Measurements from ENCODE around the gene TEX30. TPM values are rescaled to one million over a fixed set of nuclear protein-coding genes. Genes with fewer than 3 reads are reported as not detected.

The TEX30 gene
- total RNA-seq, 4 donors from 2014 or later: 11.2 to 20.5 (median 14.7) TPM

DNA sequence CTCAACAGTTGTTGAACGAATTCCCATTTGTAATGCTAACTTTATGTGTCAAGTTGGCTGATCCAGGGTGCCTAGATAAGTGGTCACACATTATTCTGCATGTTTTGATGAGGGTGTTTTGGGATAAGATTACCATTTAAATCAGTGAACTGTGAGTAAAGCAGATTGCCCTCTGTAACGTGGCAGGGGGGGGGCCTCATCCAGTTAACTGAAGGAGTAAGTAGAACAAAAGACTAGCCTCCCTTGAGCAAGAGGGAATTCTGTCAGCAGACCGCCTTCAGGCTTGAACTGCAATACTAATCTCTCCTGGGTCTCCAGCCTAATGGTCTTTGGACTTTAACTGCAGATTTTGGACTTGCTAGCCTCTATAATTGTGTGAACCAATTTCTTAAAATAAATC lies 4.2 kb upstream of the TEX30 start:
- DNase-seq: no peak
- H3K27ac ChIP-seq: no peak overlapping the region
- no peaks in the 10 kb centered on the region for H3K27me3 ChIP-seq
- H3K4me3 ChIP-seq: no peak overlapping the region
- intact Hi-C loops (cut with DNase I; ENCODE audit: low total_unique reads): no loop called here
- H3K4me1 ChIP-seq: peaks cover 0 to 1% of the 10 kb centered on the region in 2 donors
- H3K36me3 ChIP-seq: no peaks in the 10 kb centered on the region
- no peaks in the 10 kb centered on the region for H3K9me3 ChIP-seq
- TF ChIP-seq POLR2A (IDR thresholded peaks at IDR 0.05): no peak
- TF ChIP-seq, protein P1, sequence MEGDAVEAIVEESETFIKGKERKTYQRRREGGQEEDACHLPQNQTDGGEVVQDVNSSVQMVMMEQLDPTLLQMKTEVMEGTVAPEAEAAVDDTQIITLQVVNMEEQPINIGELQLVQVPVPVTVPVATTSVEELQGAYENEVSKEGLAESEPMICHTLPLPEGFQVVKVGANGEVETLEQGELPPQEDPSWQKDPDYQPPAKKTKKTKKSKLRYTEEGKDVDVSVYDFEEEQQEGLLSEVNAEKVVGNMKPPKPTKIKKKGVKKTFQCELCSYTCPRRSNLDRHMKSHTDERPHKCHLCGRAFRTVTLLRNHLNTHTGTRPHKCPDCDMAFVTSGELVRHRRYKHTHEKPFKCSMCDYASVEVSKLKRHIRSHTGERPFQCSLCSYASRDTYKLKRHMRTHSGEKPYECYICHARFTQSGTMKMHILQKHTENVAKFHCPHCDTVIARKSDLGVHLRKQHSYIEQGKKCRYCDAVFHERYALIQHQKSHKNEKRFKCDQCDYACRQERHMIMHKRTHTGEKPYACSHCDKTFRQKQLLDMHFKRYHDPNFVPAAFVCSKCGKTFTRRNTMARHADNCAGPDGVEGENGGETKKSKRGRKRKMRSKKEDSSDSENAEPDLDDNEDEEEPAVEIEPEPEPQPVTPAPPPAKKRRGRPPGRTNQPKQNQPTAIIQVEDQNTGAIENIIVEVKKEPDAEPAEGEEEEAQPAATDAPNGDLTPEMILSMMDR (IDR thresholded peaks at IDR 0.05): no peak

DNA sequence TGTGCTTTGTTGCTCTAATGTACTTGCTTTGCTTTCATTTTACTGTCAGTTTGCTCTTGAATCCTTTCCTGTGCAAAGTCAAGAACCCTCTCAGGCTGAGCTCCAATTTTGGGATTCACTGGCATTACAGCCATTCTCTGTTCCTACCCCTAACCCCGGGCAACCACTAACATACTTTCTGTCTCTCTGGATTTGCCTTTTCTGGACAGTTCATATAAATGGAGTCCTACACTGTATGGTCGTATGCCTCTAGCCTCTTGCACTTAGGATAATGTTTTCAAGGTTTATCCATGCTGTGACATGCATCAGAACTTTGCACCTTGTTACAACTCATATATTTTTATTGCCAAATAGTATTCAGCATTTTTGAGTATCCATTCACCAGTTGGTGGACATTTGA lies 2.7 kb upstream of the TEX30 start:
- TF ChIP-seq, protein P1 (IDR thresholded peaks at IDR 0.05): no peak
- TF ChIP-seq POLR2A (IDR thresholded peaks at IDR 0.05): no peak
- peaks cover 0 to 5% of the 10 kb centered on the region in 2 donors for H3K4me1 ChIP-seq
- no peak for DNase-seq
- intact Hi-C loops (cut with DNase I; ENCODE audit: low total_unique reads): no loop called here
- no peak overlapping the region for H3K4me3 ChIP-seq
- no peaks in the 10 kb centered on the region for H3K36me3 ChIP-seq
- H3K9me3 ChIP-seq: no peaks in the 10 kb centered on the region
- no peak overlapping the region for H3K27ac ChIP-seq
- H3K27me3 ChIP-seq: no peaks in the 10 kb centered on the region

DNA sequence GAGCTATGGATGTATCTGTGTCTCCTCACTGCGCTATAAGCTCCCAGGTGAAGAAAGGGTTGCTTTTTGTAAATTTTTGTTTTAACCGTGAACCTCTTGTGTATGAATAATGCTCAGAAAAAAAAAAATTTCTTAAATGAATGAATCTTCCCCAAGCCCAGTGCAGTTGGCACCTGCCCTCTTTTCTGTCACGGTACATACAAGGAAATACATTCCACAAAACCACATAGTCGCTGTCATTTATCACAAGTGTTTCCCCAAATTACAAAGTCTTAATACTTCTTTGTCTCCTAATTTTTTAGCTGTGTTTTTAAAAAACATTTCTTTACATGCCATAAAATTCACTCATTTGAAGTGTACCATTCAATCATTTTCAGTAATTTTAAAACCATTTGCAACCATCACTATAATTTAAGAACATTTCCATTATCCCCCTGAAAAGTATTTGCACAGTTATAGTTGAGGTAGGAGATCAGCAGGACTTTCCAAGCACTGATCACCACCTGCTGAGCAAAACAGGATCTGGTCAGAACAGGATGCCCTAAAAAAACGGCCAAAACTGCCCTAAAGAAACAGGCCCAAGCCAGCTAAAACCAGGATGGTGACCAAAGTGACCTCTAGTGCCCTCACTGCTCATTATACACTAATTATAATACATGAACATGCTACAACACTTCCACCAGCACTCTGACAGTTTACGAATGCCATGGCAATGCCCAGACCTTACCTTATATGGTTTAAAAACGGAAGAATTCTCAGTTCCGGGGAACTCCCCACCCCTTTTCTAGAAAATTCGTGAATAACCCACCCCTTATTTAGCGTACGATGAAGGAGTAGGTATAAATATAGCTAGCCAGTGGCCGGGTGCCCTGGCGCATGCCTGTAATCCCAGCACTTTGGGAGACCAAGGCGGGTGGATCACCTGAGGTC lies 1.3 kb upstream of the TEX30 start:
- Histone ChIP-seq H3K27ac (no peak overlapping the region), H3K27me3 (no peaks in the 10 kb centered on the region), H3K4me1 (peaks cover 0 to 5% of the 10 kb centered on the region in 2 donors), H3K4me3 (no peak overlapping the region), H3K9me3 (no peaks in the 10 kb centered on the region), H3K36me3 (no peaks in the 10 kb centered on the region)
- DNase-seq: no peak
- intact Hi-C loops (cut with DNase I; ENCODE audit: low total_unique reads): no loop called here
- TF ChIP-seq POLR2A (IDR thresholded peaks at IDR 0.05): no peak
- TF ChIP-seq, protein P1 (IDR thresholded peaks at IDR 0.05): no peak

DNA sequence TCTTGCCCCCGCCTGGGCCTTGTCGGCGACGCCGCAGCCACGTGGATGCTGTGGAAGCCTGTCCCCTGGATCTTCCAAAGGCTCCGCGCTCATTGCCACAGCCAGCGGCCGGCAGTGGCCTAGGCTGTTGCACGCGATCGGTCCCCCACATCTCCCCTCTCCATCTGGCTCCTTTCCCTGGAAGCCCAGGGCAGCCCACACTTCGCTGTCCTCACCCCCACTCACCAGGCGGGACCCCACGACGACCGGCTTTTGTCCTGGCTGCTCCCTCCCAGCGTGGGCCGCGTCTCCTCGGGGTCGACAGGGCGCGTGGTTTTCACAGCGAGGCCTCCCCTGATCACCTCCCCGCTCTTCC lies 605 bp upstream of the TEX30 start:
- H3K36me3 ChIP-seq: no peaks in the 10 kb centered on the region
- H3K4me1 ChIP-seq: peaks cover 0 to 5% of the 10 kb centered on the region in 2 donors
- peak in 1 of 2 donors; percentile 20 for DNase-seq
- H3K27ac ChIP-seq: peak overlapping the region; percentile 82 to 84
- intact Hi-C loops (cut with DNase I; ENCODE audit: low total_unique reads): no loop called here
- TF ChIP-seq, protein P1 (IDR thresholded peaks at IDR 0.05): no peak
- TF ChIP-seq POLR2A (IDR thresholded peaks at IDR 0.05): no peak
- no peaks in the 10 kb centered on the region for H3K9me3 ChIP-seq
- H3K27me3 ChIP-seq: no peaks in the 10 kb centered on the region
- peak overlapping the region; percentile 64 to 84 for H3K4me3 ChIP-seq

DNA sequence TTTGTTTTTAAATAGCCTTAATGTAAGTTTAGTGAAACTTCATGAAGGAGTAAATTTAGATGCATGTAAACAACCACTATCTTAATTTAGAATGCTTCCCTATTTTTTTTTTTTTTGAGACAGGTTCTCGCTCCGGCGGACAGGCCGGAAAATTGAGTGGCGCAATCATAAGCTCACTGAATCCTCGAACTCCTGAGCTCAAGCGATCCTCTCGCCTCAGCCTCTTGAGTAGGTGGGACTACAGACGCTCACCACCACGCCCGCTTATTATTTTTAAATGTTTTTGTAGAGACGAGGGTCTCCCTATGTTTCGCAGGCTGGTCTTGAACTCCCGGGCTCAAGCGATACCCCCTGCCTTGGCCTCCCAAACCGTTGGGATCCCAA lies 1.6 kb downstream of the TEX30 start:
- intact Hi-C loops (cut with DNase I; ENCODE audit: low total_unique reads): no loop called here
- H3K36me3 ChIP-seq: no peaks in the 10 kb centered on the region
- TF ChIP-seq, protein P1 (IDR thresholded peaks at IDR 0.05): no peak
- TF ChIP-seq POLR2A (IDR thresholded peaks at IDR 0.05): no peak
- DNase-seq: no peak
- H3K27ac ChIP-seq: no peak overlapping the region
- no peaks in the 10 kb centered on the region for H3K9me3 ChIP-seq
- no peaks in the 10 kb centered on the region for H3K27me3 ChIP-seq
- H3K4me1 ChIP-seq: peaks cover 0 to 5% of the 10 kb centered on the region in 2 donors
- no peak overlapping the region for H3K4me3 ChIP-seq

Data from uterus (tissue), 4 donors.